Stimulated activated CD8-positive, alpha-beta memory T cell treated with anti-CD3 and anti-CD28 coated beads, Interleukin-4, amount 100 ng/mL, for 48 hours (primary cell): Measurements from ENCODE around the gene PSMC3IP.
A peak's percentile ranks its signal among the peaks of the same experiment; 100 is the strongest.

Source experiments
- DNase-seq: peaks from one replicate; pipeline ENCODE4 v3.0.0-alpha.2; 2020

PSMC3IP gene

DNA sequence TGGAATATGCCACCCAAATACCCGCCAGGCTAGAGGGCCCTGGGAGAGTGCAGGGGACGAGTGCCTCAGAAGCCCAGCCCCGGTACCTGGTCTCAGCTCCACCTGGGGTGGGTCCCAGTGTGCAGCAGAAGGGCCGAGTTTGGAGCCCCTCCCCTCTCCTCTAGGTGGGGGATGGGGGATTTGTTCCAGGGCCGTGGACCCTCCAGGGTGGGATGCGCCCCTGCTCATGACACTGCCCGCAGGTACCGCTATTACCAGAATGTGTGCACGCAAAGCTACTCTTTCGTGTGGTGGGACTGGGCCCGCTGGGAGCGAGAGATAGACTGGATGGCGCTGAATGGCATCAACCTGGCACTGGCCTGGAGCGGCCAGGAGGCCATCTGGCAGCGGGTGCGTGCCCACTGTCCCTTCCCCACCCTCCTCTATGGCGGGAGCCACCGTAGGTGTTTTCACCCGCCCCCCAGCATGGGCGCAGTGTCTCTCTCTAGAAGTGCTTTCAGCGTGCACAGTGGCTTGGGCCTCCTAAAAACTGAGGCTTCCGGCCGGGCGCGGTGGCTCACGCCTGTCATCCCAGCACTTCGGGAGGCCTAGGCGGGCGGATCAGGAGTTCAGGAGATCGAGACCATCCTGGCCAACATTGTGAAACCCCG lies 40.2 kb downstream of the PSMC3IP start:
- DNase-seq: no peak

DNA sequence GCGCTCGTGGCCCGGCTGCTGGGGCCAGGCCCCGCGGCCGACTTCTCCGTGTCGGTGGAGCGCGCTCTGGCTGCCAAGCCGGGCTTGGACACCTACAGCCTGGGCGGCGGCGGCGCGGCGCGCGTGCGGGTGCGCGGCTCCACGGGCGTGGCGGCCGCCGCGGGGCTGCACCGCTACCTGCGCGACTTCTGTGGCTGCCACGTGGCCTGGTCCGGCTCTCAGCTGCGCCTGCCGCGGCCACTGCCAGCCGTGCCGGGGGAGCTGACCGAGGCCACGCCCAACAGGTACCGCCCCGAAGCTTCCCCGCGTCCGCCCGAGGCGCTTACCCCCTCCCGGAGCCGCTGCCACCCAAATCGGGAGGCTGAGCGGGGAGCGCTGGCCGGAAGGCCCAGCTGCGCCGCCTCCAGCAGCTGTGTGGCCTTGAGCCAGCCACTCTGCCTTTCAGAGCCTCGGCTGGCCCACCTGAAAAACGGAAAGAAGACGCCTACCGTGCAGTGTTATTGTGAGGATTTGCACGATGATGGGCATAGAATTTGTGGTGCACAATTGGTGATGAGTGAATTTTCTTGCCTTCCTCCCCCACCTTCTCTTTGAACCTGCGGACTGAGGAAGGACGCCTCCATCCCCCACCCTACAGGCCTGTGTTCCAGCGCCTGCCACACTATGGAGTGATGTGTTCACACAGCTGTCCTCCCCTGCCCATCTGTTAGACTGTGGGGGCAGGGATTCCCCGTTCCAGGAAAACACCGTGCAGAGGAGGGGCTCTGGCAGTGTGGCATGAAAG lies 41.0 kb downstream of the PSMC3IP start:
- DNase-seq: peak; percentile 84

DNA sequence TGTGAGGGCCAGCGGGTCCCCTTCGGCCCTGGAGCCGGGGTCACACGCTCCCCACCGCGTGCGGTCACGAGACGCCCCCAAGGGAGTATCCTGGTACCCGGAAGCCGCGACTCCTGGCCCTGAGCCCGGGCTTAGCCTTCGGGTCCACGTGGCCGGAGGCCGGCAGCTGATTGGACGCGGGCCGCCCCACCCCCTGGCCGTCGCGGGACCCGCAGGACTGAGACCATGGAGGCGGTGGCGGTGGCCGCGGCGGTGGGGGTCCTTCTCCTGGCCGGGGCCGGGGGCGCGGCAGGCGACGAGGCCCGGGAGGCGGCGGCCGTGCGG lies 41.5 kb downstream of the PSMC3IP start, which contains the start of gene NAGLU:
Gene NAGLU (plus strand): TSS at position 194 of the 324 bp plus-strand sequence. CDS start 32 bp downstream, at position 226.
- peak; percentile 92 for DNase-seq

DNA sequence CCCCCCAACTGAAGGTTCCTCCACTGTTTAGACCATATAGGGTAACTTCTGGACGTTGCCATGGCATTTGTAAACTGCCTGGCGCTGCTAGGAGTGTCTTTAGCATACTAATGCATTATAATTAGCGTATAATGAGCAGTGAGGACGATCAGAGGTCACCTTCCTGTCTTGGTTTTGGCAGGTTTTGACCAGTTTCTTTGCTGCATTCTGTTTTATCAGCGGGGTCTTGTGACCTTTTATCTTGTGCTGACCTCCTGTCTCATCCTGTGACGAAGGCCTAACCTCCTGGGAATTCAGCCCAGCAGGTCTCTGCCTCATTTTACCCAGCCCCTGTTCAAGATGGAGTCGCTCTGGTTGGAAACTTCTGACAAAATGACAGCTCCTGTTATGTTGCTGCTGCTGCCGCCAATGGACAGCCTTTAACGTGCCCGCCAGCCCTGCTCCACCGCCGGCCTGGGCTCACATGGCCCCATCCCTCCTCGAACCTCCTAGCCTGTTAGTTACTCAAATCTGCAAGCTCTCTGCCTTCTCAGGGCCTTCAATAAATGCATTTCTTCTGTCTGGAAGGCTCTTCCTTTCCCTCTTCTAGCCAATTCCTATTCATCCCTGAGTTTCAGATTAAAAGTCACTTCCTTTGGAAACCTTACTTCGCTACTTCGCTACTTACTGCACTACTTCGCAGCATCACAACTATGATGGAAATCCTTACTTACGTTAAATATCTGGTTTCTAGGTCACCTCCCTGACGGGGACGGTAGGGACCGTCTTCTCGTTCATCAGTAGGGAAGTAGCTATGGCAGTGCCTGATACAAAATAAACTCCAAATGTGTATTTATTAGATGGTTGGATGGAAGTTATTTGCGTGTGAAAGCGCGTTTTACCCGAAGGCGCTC lies 42.1 kb downstream of the PSMC3IP start:
- DNase-seq: no peak

DNA sequence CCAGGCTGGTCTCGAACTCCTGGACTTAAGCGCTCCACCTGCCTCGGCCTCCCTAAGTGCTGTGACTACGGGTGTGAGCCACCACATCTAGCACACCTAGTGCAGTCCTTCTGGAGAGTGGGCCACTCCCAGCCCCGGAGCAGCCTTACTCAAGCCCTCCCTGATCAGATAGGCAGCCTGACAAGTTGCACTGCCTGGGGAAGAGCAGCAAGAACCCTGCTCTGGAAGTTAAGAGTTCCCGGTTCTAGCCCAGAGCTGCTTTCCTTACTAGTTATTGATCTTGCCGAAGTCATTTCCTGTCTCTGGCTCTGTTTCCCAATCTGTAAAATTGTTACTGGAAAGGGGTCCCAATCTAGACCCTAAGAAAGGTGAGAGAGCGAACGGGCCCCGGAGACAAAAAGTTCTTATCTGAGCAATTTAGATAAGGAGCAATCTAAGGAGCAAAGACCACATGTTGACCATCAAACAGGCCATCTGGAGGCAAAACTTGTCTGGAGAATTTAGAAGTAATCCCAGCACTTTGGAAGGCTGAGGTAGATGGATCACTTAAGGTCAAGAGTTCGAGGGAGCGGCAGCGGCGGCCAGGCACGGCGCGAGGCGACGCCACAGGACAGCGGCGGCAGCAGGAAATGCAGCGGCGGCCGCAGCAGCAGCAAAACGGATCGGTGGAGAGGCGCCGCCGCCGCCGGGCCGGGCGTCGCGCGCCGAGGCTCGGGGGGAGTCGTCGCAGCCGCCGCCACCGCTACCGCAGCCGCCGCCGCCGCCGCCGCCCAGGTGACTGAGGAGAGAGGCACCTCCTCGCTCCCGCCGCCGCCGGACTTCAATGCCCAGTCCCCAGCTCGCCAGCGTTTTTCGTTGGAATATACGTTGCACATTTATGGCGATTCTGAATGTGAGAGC lies 45.8 kb downstream of the PSMC3IP start:
- DNase-seq: peak; percentile 65

DNA sequence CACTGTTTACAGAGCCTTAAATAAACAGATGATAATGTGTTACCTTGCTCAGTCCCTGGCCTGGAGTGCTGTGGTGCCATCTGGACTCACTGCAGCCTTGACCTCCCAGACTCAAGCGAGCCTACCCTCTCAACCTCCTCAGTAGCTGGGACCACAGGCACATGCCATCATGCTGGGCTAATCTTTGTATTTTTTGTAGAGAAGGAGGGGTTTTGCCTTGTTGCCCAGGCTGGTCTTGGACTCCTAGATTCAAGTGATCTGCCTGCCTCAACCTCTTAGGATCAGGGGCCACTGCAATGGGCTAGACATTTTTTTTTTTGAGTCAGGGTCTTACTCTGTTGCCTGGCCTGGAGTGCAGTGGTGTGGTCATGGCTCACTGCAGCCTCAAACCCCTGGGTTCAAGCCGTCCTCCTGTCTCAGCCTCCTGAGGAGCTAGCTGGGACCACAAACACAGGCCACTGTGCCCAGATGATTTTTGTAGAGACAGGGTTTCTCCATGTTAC lies 46.5 kb downstream of the PSMC3IP start:
- DNase-seq: no peak

DNA sequence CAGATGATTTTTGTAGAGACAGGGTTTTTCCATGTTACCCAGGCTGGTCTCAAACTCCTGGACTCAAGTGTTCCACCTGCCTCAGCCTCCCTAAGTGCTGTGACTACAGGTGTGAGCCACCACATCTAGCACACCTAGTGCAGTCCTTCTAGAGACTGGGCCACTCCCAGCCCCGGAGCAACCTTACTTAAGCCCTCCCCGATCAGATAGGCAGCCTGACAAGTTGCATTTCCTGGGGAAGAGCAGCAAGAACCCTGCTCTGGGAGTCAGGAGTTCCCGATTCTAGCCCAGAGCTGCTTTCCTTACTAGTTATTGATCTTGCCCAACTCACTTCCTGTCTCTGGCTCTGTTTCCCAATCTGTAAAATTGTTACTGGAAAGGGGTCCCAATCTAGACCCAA lies 48.5 kb downstream of the PSMC3IP start:
- no peak for DNase-seq

DNA sequence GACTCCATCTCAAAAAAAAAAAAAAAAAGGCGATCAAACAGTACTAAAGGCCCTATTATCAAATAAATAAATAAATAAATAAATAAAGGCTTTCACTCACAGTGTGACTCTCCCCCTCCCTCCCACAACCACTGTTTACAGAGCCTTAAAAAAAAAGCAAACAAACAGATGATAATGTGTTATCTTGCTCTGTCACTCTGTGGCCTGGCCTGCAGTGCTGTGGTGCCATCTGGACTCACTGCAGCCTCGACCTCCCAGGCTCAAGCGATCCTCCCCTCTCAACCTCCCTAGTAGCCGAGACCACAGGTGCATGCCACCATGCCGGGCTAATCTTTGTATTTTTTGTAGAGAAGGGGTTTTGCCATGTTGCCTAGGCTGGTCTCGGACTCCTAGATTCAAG lies 49.6 kb downstream of the PSMC3IP start:
- no peak for DNase-seq

DNA sequence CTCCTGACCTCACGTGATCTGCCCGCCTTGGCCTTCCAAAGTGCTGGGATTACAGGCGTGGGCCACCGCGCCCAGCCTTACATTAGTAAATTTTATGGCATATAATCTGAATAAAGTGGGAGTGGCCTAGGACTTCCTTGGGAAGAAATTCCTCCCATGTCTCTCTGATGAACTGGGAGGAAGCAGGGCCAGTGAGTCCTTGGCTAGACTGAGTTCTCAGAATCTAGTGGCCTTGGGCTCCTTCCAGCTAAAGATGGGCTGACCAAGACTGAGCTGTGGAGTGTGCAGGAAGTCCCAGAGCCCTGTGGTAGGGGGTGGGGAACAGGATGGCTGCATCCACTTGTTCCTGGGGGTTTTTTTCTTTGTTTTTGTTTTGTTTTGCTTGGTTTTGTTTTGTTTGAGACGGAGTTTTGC lies 51.5 kb downstream of the PSMC3IP start:
- DNase-seq: no peak

DNA sequence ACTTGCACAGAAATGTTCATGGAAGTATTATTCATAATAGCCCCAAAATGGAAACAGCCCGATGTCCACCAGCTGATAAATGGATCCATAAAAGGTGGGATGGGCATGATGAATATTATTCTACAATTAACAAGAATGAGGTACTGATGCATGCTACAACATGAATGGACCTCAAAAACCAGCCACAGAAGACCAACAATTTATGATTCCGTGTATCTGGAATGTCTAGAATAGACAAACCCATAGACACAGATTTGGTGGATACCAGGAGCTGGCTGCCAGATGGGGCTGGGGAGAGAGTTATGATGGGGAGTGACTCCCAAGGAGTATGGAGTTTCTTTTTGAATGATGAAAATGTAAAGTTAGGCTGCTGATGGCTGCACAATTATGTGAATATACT lies 52.3 kb downstream of the PSMC3IP start:
- DNase-seq: no peak

DNA sequence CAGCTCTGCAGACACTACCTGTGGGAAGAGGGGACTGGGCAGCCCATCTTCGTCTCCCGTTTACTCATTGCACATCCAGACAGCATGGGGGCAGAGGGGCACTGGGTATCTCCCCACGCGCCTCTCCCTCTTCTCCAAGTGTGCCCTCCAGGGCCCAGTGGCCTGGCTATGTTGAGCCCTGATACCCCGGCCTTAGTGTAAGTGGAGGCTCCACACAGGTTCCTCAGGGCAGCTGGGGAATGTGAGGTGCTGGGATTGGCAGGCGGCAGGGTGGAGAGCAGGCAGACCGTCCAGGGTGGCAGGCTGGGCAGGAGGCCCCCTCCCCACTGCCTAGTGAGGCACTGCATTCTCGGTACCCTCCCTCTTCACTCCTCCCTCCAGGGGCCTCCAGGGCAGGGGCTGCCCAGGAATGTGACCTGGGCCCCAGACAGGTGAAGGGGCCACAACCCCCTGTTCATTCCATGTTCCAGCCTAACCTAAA lies 54.7 kb downstream of the PSMC3IP start:
- no peak for DNase-seq
